Mesendoderm (in vitro differentiated cells): Measurements from ENCODE around the gene MRPL11.

Source experiments
- DNase-seq: peaks from one replicate; pipeline ENCODE4 v3.0.0; 2013
- H2AK5ac ChIP-seq: 2 replicates; pipeline ENCODE4 v1.6.1; 2013; ENCODE audit warnings: low read length, inconsistent platforms
- H2BK120ac ChIP-seq: 2 replicates; pipeline ENCODE4 v1.6.1; 2013; ENCODE audit warnings: low read depth, mild to moderate bottlenecking, low read length, moderate library complexity, mixed read lengths
- H2BK15ac ChIP-seq: replicated peaks from 2 replicates; pipeline ENCODE4 v1.6.1; 2013; ENCODE audit warnings: low read depth, mild to moderate bottlenecking, moderate library complexity
- H2BK5ac ChIP-seq: 2 replicates; pipeline ENCODE4 v1.6.1; 2013; ENCODE audit warnings: low read length, inconsistent platforms
- H3K18ac ChIP-seq: 2 replicates; pipeline ENCODE4 v1.6.1; 2013; ENCODE audit warnings: mild to moderate bottlenecking, low read length, mixed read lengths
- H3K23ac ChIP-seq: one replicate; pipeline ENCODE4 v1.6.1; 2013; ENCODE audit warnings: low read length
- H3K27ac ChIP-seq: 2 replicates; pipeline ENCODE4 v1.5.1; 2013; ENCODE audit warnings: low read depth, mild to moderate bottlenecking, inconsistent platforms, low read length, moderate library complexity
- H3K27me3 ChIP-seq: 2 replicates; pipeline ENCODE4 v1.6.1; 2013; ENCODE audit warnings: low read length, control low read depth, mild to moderate bottlenecking, inconsistent platforms; ENCODE audit not compliant: insufficient read depth, poor library complexity
- H3K36me3 ChIP-seq: 2 replicates; pipeline ENCODE4 v1.6.1; 2013; ENCODE audit warnings: low read length, inconsistent platforms; ENCODE audit not compliant: control insufficient read depth, insufficient read depth
- H3K4ac ChIP-seq: one replicate; pipeline ENCODE4 v1.6.1; 2013; ENCODE audit warnings: low read depth, mild to moderate bottlenecking, low read length, moderate library complexity
- H3K4me1 ChIP-seq: 2 replicates; pipeline ENCODE4 v1.6.1; 2013; ENCODE audit warnings: low read depth, low read length, inconsistent platforms; ENCODE audit not compliant: control insufficient read depth
- H3K4me2 ChIP-seq: 2 replicates; pipeline ENCODE4 v1.6.1; 2013; ENCODE audit warnings: low read length
- H3K4me3 ChIP-seq: 2 replicates; pipeline ENCODE4 v1.5.1; 2013; ENCODE audit warnings: mild to moderate bottlenecking, low read length
- H3K56ac ChIP-seq: one replicate; pipeline ENCODE4 v1.6.1; 2013; ENCODE audit warnings: low read length
- H3K79me1 ChIP-seq: 2 replicates; pipeline ENCODE4 v1.6.1; 2013; ENCODE audit warnings: low read length, inconsistent platforms
- H3K79me2 ChIP-seq: 2 replicates; pipeline ENCODE4 v1.6.1; 2013; ENCODE audit warnings: mild to moderate bottlenecking, low read length; ENCODE audit not compliant: control insufficient read depth, insufficient read depth
- H3K9ac ChIP-seq: 2 replicates; pipeline ENCODE4 v1.6.1; 2013; ENCODE audit warnings: low read length, inconsistent platforms
- H4K5ac ChIP-seq: one replicate; pipeline ENCODE4 v1.6.1; 2013; ENCODE audit warnings: low read length
- H4K8ac ChIP-seq: one replicate; pipeline ENCODE4 v1.6.1; 2013; ENCODE audit warnings: low read depth, mild to moderate bottlenecking, control low read depth, low read length, moderate library complexity
- WGBS: extraction: QIAGEN DNeasy Blood & Tissue Kit; methylation state at CpG from one replicate; pipeline ENCODE4 v1.1.7; 2013; ENCODE audit warnings: low lambda C conversion rate, missing lambda C conversion rate; ENCODE audit not compliant: insufficient coverage; ENCODE audit errors: extremely low coverage; 5-methylcytosine and 5-hydroxymethylcytosine counted together

MRPL11 gene

DNA sequence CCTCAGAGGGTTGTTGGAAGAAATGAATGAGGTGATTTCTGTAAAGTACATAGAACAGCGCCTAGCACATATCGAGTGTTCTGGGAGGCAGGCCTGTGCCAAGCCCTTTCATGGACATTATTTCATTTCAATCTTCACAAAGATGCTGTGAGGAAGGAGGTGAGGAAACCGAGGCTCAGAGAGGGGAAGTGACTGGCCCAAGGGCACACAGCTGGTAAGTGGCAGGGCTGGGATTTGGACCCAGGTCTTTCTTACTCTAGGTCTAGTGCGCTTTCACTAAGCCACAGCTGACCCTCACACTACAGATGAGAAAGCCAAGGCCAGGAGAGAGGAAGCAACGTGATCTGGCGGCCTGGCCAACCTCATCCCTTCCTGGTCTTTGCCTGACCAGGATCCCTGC lies 30.0 kb upstream of the MRPL11 start:
- H3K4me3 ChIP-seq: no peak overlapping the region
- H2AK5ac ChIP-seq: no peak overlapping the region
- H3K79me2 ChIP-seq: no peaks in the 10 kb centered on the region
- H3K4ac ChIP-seq: no peak overlapping the region
- no peak overlapping the region for H3K18ac ChIP-seq
- no peak overlapping the region for H3K4me2 ChIP-seq
- no peak overlapping the region for H2BK120ac ChIP-seq
- no peak overlapping the region for H4K5ac ChIP-seq
- peaks cover 8% of the 10 kb centered on the region for H3K4me1 ChIP-seq
- DNase-seq: no peak
- H3K79me1 ChIP-seq: no peaks in the 10 kb centered on the region
- H2BK15ac ChIP-seq: no peak overlapping the region
- no peak overlapping the region for H3K27ac ChIP-seq
- no peak overlapping the region for H3K56ac ChIP-seq
- H3K27me3 ChIP-seq: no peaks in the 10 kb centered on the region
- no peak overlapping the region for H3K9ac ChIP-seq
- no peak overlapping the region for H4K8ac ChIP-seq
- no peak overlapping the region for H3K23ac ChIP-seq
- H2BK5ac ChIP-seq: no peak overlapping the region
- H3K36me3 ChIP-seq: no peaks in the 10 kb centered on the region
- WGBS: no CpG with 5 or more reads among the region's 6 CpGs

DNA sequence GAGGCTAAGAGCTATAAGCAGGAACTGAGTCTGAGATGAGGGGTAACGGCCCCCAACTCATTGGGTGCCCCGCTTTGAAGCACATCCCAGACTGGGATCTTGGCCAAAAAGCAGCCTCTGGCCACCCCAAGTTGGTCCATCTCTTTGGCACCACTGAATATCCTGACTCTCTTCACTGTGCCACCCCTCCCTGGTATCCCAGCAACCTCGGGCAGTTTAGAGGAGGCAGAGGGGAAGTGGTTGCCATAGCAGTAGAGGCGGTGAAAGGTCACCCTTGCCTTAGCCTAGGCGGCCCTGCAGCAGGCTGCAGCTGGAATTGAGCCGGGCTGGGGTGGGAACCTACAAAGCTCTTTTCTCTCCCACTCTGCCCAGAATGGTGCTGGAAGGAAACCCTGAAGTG lies 29.1 kb upstream of the MRPL11 start:
- no peaks in the 10 kb centered on the region for H3K79me1 ChIP-seq
- no peak overlapping the region for H3K23ac ChIP-seq
- H3K4me3 ChIP-seq: no peak overlapping the region
- no peak overlapping the region for H4K8ac ChIP-seq
- H4K5ac ChIP-seq: no peak overlapping the region
- H3K79me2 ChIP-seq: no peaks in the 10 kb centered on the region
- peaks cover 8% of the 10 kb centered on the region for H3K4me1 ChIP-seq
- no peak overlapping the region for H2BK120ac ChIP-seq
- peak overlapping the region; percentile 84 for H3K4me2 ChIP-seq
- H2AK5ac ChIP-seq: no peak overlapping the region
- H3K4ac ChIP-seq: no peak overlapping the region
- H3K56ac ChIP-seq: peak overlapping the region; percentile 85
- no peaks in the 10 kb centered on the region for H3K27me3 ChIP-seq
- no peak overlapping the region for H2BK15ac ChIP-seq
- WGBS: no CpG with 5 or more reads among the region's 6 CpGs
- no peak overlapping the region for H3K18ac ChIP-seq
- H3K9ac ChIP-seq: peak overlapping the region; percentile 69
- no peak overlapping the region for H2BK5ac ChIP-seq
- H3K36me3 ChIP-seq: no peaks in the 10 kb centered on the region
- H3K27ac ChIP-seq: no peak overlapping the region
- DNase-seq: peak; percentile 52

GRCh38 chr11:66467034-66467659 lies 28.5 kb upstream of the MRPL11 start:
- no peaks in the 10 kb centered on the region for H3K36me3 ChIP-seq
- H2AK5ac ChIP-seq: no peak overlapping the region
- peak overlapping the region; percentile 85 for H3K56ac ChIP-seq
- no peak overlapping the region for H3K27ac ChIP-seq
- no peak overlapping the region for H4K8ac ChIP-seq
- H3K79me1 ChIP-seq: no peaks in the 10 kb centered on the region
- no peaks in the 10 kb centered on the region for H3K27me3 ChIP-seq
- H3K4me1 ChIP-seq: peaks cover 8% of the 10 kb centered on the region
- H3K9ac ChIP-seq: peak overlapping the region; percentile 69
- WGBS: no CpG with 5 or more reads among the region's 72 CpGs
- no peak overlapping the region for H2BK5ac ChIP-seq
- H2BK120ac ChIP-seq: no peak overlapping the region
- peak overlapping the region; percentile 73 for H3K4ac ChIP-seq
- H2BK15ac ChIP-seq: no peak overlapping the region
- no peak overlapping the region for H3K23ac ChIP-seq
- peak overlapping the region; percentile 15 for H3K18ac ChIP-seq
- H4K5ac ChIP-seq: no peak overlapping the region
- peak overlapping the region; percentile 62 for H3K4me3 ChIP-seq
- peak overlapping the region; percentile 84 for H3K4me2 ChIP-seq
- no peaks in the 10 kb centered on the region for H3K79me2 ChIP-seq
- peak; percentile 50 for DNase-seq

- Histone ChIP-seq H3K4me2 (peak within 1 kb of the TSS; percentile 84), H3K27ac (no peak within 1 kb of the TSS), H3K4me3 (peak within 1 kb of the TSS; percentile 69), H4K5ac (no peak within 1 kb of the TSS), H3K9ac (peak within 1 kb of the TSS; percentile 74), H2BK120ac (no peak within 1 kb of the TSS), H3K79me2 (no peaks in the 10 kb centered on the region), H3K79me1 (no peaks in the 10 kb centered on the region), H3K23ac (no peak within 1 kb of the TSS), H3K36me3 (no peaks in the 10 kb centered on the region), H3K4ac (peak within 1 kb of the TSS; percentile 73), H4K8ac (no peak within 1 kb of the TSS), H3K27me3 (no peaks in the 10 kb centered on the region), H2BK15ac (no peak within 1 kb of the TSS), H3K4me1 (peaks cover 8% of the 10 kb centered on the region), H2AK5ac (no peak within 1 kb of the TSS), H3K56ac (peak within 1 kb of the TSS; percentile 85), H3K18ac (peak within 1 kb of the TSS; percentile 17), H2BK5ac (peak within 1 kb of the TSS; percentile 11)
- no CpG with 5 or more reads among the region's 63 CpGs for WGBS
- peak; percentile 93 for DNase-seq
These were observed 27.8 kb upstream of the MRPL11 start, which contains the start of gene PELI3 for GRCh38 chr11:66466225-66467033. TSS of gene PELI3 (plus strand) at chr11:66466905. CDS start at chr11:66468129, 1,224 bp downstream.

GRCh38 chr11:66465373-66466224 lies 27.0 kb upstream of the MRPL11 start:
- no CpG with 5 or more reads among the region's 19 CpGs for WGBS

More at GRCh38 chr11:66465373-66466224, 27.0 kb upstream of the MRPL11 start:
- no peaks in the 10 kb centered on the region for H3K27me3 ChIP-seq
- peak overlapping the region; percentile 74 for H3K9ac ChIP-seq
- DNase-seq: no peak
- H4K8ac ChIP-seq: no peak overlapping the region
- no peak overlapping the region for H2BK5ac ChIP-seq
- H3K23ac ChIP-seq: no peak overlapping the region
- H3K79me2 ChIP-seq: no peaks in the 10 kb centered on the region
- no peak overlapping the region for H4K5ac ChIP-seq
- peak overlapping the region; percentile 61 for H3K56ac ChIP-seq
- peak overlapping the region; percentile 77 for H3K4me2 ChIP-seq
- H2BK120ac ChIP-seq: no peak overlapping the region
- H3K4me1 ChIP-seq: peaks cover 8% of the 10 kb centered on the region
- H2AK5ac ChIP-seq: no peak overlapping the region
- no peaks in the 10 kb centered on the region for H3K36me3 ChIP-seq
- no peaks in the 10 kb centered on the region for H3K79me1 ChIP-seq
- H2BK15ac ChIP-seq: no peak overlapping the region
- H3K18ac ChIP-seq: no peak overlapping the region
- H3K27ac ChIP-seq: no peak overlapping the region
- H3K4ac ChIP-seq: no peak overlapping the region
- H3K4me3 ChIP-seq: no peak overlapping the region
